ENCODE measurements around the gene NAP1L4. TPM values are rescaled to one million over a fixed set of nuclear protein-coding genes. Genes with fewer than 3 reads are reported as not detected.

NAP1L4 gene
- total RNA-seq, 2 experiments from 2014 or later = 287 to 300 TPM

DNA sequence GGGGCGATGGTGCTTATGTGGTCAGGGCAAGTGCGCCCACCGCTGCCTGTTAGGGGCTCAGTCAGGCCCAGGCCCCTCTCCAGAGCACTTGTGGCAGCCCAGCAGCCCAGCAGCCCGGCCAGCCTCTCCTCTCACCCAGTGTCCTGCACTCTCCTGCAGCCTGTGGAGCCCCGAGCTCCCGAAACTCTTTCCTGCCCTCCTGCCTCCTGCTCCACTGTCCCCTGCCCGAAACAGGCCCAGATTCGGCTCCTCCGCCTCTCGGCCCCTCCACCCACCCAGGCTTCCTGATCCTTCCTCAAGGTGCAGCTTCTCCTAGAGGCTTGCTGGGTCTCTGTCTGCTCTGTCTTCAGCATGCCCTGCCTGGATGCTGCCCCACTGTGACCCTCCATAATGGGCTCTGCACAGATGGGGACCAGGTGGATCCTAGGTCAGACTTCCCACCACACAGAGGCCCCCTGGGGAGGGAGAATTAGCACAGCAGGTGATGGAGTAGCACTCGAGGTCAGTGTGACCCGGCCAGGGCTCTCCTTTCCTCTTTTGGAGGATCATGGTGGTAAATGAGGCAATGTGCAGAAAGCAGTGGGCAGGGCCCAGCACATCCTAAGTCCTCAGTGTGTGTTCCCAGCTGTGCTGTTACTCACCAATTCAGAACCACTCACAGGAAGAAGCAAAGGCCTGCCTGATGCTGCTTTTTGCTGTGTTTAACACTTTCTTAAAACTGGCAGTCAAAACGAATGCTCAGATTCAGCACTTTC lies 18.6 kb upstream of the NAP1L4 start:
- no peaks in the 10 kb centered on the region for H3K27me3 Mint-ChIP-seq (ENCODE audit: low read depth)
- no peaks in the 10 kb centered on the region for H3K9me3 Mint-ChIP-seq (ENCODE audit: insufficient read depth)
- peaks cover 73% of the 10 kb centered on the region for H3K36me3 Mint-ChIP-seq (ENCODE audit: low read depth)
- CTCF ChIA-PET = interaction anchor here (1.1 to 1.3 kb wide), 2 partner anchors 11 to 35 kb away, joined by 4 to 5 read pairs; no protein-coding TSS in a partner anchor
- ATAC-seq (no peak), DNase-seq (no peak)
- H3K4me1 Mint-ChIP-seq (ENCODE audit: low read depth) = peaks cover 94% of the 10 kb centered on the region
- H3K4me3 Mint-ChIP-seq = no peak overlapping the region
- POLR2A ChIA-PET = interaction anchor here (8.6 kb wide), 1 partner anchor 20 kb away, joined by 168 read pairs; the partner anchor contains the start of gene NAP1L4
- H3K27ac Mint-ChIP-seq = peak overlapping the region; percentile 86

DNA sequence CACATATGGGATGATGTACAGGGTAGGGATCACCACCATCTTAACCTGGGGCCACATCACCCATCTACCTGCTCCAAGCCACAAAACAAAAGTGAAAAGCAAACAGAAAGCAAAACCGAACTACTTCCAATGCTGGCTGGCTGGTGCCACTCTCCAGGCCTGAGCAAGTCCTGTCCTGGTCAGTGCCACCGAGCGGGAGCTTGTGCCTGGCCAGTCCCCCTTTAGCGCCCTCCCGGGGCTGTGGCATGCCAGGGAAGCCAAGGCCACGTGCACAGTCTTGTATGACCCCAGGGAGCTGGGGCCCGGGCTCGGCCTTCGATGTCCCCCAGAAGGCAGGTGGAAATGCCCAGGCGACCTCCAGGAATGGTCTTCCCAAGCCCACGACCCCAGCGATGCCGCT lies 17.9 kb upstream of the NAP1L4 start:
- H3K4me3 Mint-ChIP-seq = no peak overlapping the region
- H3K27me3 Mint-ChIP-seq (ENCODE audit: low read depth) = no peaks in the 10 kb centered on the region
- H3K27ac Mint-ChIP-seq = peak overlapping the region; percentile 86
- DNase-seq (peak; percentile 36), ATAC-seq (no peak)
- no peaks in the 10 kb centered on the region for H3K9me3 Mint-ChIP-seq (ENCODE audit: insufficient read depth)
- peaks cover 72% of the 10 kb centered on the region for H3K36me3 Mint-ChIP-seq (ENCODE audit: low read depth)
- ChIA-PET CTCF (interaction anchor here (1.1 to 1.6 kb wide), 3 partner anchors 11 to 80 kb away, joined by 4 to 5 read pairs (median 4); no protein-coding TSS in a partner anchor), POLR2A (interaction anchor here (1.0 to 8.6 kb wide), 2 partner anchors 13 to 19 kb away, joined by 4 to 168 read pairs; partner anchors contain the start of gene NAP1L4)
- H3K4me1 Mint-ChIP-seq (ENCODE audit: low read depth) = peaks cover 93% of the 10 kb centered on the region

DNA sequence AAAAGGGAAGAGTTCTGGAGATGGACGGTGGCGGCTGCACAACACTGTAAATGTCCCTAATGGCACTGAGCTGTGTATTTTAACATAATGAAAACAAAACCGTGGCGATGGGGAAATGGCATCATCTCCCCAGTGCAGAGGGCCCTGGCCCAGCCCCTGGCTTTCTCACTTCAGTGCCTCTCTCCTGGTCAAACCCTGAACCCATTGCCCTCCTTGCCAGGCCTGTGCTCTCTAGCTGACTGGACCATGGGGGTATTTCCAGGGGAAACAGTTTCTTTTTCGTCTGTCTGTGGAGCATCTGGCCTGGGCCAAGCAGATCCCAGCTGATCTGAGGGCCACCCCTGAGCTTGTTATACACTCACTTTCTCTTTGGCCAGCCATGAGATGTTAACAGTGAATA lies 17.4 kb upstream of the NAP1L4 start:
- H3K4me3 Mint-ChIP-seq = no peak overlapping the region
- peak overlapping the region; percentile 86 for H3K27ac Mint-ChIP-seq
- H3K9me3 Mint-ChIP-seq (ENCODE audit: insufficient read depth) = no peaks in the 10 kb centered on the region
- no peaks in the 10 kb centered on the region for H3K27me3 Mint-ChIP-seq (ENCODE audit: low read depth)
- H3K4me1 Mint-ChIP-seq (ENCODE audit: low read depth) = peaks cover 88% of the 10 kb centered on the region
- ATAC-seq (no peak), DNase-seq (no peak)
- ChIA-PET CTCF (interaction anchor here (0.9 to 1.6 kb wide), 4 partner anchors 17 to 82 kb away, joined by 3 to 4 read pairs (median 4); partner anchors contain the start of gene NAP1L4), POLR2A (interaction anchor here (1.0 to 8.6 kb wide), 2 partner anchors 12 to 19 kb away, joined by 4 to 168 read pairs; partner anchors contain the start of gene NAP1L4)
- H3K36me3 Mint-ChIP-seq (ENCODE audit: low read depth) = peaks cover 71% of the 10 kb centered on the region

DNA sequence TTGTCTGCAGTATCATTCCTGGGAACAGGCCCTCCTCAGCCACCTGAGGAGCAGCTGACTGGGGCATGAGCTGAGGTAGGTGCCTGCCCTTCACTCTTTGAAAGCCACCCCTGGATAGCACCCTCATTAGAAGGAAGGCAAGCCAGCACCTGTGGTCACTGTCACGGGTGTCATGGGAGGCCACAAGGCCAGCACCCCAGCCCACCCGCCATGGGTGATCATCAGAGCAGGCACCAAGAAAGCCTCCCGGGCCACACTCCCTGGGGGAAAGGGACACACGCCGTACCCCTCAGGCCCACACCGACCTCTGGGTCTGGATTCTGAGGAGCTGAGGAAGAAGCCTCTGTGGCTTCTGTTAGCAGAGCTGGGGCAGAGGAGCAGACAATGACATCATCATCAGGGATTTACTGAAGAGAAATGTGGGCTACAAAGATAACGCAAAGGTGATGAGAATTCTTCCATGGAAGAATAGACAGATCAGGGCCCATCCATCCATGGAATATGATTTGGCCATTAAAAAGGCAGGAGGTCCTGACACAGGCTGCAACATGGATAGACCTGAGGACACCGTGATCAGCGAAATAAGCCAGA lies 16.7 kb upstream of the NAP1L4 start:
- CTCF ChIA-PET = interaction anchor here (0.9 to 1.6 kb wide), 4 partner anchors 17 to 83 kb away, joined by 3 to 4 read pairs (median 4); partner anchors contain the start of gene NAP1L4
- no peak for DNase-seq
- H3K36me3 Mint-ChIP-seq (ENCODE audit: low read depth) = peaks cover 73% of the 10 kb centered on the region
- H3K27me3 Mint-ChIP-seq (ENCODE audit: low read depth) = no peaks in the 10 kb centered on the region
- peak overlapping the region; percentile 86 for H3K27ac Mint-ChIP-seq
- POLR2A ChIA-PET = interaction anchor here (1.0 to 8.6 kb wide), 4 partner anchors 11 to 18 kb away, joined by 4 to 168 read pairs (median 30); partner anchors contain the start of gene NAP1L4
- no peaks in the 10 kb centered on the region for H3K9me3 Mint-ChIP-seq (ENCODE audit: insufficient read depth)
- no peak for ATAC-seq
- H3K4me1 Mint-ChIP-seq (ENCODE audit: low read depth) = peaks cover 88% of the 10 kb centered on the region
- no peak overlapping the region for H3K4me3 Mint-ChIP-seq

DNA sequence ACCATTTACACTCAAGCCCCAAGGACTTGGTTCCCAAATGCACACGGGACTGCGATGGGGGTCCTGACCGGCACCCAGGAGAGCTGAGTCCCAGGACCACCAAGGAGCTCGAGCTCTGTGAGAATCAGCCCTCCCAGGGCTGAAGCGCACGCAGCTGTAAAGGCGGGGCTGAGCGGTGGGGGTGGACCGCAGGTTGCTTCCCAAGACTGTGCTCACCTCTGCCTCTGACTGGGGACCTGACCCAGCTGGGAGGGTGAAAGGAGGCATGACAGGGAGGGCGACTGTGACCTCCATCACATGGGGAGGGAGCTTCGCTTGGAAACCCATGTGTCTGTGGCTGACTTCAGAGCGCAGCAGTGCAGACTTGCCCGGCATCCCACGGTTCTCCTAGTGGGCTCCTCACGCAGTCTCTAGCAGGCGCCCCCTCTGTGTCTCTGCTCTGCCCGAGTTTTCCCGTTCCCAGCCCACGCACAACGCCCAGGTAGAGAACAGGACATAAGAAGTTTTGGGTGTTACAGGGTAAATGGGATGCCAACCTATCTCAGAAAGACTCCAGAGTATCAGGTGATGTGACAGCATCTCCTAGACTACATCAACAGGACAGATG lies 15.4 kb upstream of the NAP1L4 start:
- DNase-seq = no peak
- ATAC-seq = peak; percentile 17
- peaks cover 81% of the 10 kb centered on the region for H3K36me3 Mint-ChIP-seq (ENCODE audit: low read depth)
- CTCF ChIA-PET = interaction anchor here (0.8 to 1.8 kb wide), 8 partner anchors 8 to 116 kb away, joined by 3 to 9 read pairs (median 6); partner anchors contain the start of gene NAP1L4
- H3K4me3 Mint-ChIP-seq = peak overlapping the region; percentile 82
- POLR2A ChIA-PET = interaction anchor here (0.7 to 2.9 kb wide), 10 partner anchors 8 to 61 kb away, joined by 3 to 56 read pairs (median 5); partner anchors contain the start of genes CARS1 and NAP1L4
- no peaks in the 10 kb centered on the region for H3K27me3 Mint-ChIP-seq (ENCODE audit: low read depth)
- no peaks in the 10 kb centered on the region for H3K9me3 Mint-ChIP-seq (ENCODE audit: insufficient read depth)
- H3K4me1 Mint-ChIP-seq (ENCODE audit: low read depth) = peaks cover 82% of the 10 kb centered on the region
- H3K27ac Mint-ChIP-seq = peak overlapping the region; percentile 86

DNA sequence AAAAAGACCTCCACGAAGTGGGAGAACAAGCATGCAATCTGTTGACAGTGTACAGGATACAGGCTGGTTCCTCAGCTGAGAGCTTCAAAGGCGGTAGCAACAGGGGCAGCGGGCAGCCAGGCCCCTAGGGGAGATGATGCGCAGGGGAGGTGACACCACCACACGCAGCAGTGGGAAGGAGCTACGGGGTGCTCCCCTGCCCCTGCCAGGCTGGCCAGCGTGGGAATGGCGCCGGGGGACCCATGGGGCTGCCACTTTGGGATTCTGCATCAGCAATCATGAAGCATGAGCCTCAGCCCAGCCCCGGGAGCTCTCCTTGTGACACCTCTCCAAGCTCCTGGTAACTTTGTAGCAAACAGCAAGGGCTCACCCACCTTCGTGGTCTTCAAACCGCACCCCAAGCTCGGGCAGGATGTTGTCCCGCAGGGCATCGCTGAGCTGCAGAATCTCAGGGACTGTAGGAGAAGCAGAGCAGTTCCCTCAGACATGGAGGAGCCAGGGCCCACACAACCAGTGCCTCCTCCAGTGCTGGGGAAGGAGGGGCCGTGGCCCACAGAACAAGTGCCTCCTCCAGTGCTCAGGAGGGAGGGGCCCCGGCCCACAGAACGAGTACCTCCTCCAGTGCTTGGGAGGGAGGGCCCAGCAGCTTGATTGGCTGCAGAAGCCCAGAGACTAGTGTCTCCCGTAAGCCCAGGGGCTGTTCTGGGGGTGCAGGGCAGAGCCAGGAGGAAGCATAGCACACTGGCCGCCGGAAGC lies 14.6 kb upstream of the NAP1L4 start:
- POLR2A ChIA-PET = interaction anchor here (0.7 to 2.9 kb wide), 8 partner anchors 9 to 51 kb away, joined by 3 to 56 read pairs (median 6); partner anchors contain the start of genes CARS1 and NAP1L4

DNA sequence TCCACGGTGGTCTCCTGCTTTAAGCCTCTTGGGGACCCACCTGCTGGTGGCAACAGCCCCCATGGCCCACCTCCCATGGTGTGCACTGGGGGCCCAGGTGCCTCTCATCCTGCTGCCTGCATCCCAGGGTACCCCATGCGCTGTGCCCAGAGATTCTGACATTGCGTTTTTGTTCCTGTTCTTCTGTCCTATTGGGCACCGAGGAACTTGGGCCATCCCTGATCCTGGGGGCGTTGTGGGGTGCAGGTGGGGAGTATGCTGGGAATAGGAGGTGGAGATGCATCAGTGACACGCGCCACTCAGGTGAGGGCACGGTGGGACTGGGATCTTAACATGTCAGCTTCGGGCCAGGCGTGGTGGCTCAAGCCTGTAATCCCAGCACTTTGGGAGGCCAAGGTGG lies 12.4 kb upstream of the NAP1L4 start:
- CTCF ChIA-PET = interaction anchor here (1.8 kb wide), 1 partner anchor 10 kb away, joined by 5 read pairs; no protein-coding TSS in a partner anchor
- POLR2A ChIA-PET = interaction anchor here (0.8 to 2.5 kb wide), 4 partner anchors 9 to 15 kb away, joined by 4 to 13 read pairs (median 4); partner anchors contain the start of gene NAP1L4
- H3K4me1 Mint-ChIP-seq (ENCODE audit: low read depth) = peaks cover 52% of the 10 kb centered on the region
- H3K36me3 Mint-ChIP-seq (ENCODE audit: low read depth) = peaks cover 81% of the 10 kb centered on the region
- ATAC-seq (no peak), DNase-seq (no peak)
- H3K4me3 Mint-ChIP-seq = no peak overlapping the region
- peak overlapping the region; percentile 39 for H3K27ac Mint-ChIP-seq
- no peaks in the 10 kb centered on the region for H3K27me3 Mint-ChIP-seq (ENCODE audit: low read depth)
- no peaks in the 10 kb centered on the region for H3K9me3 Mint-ChIP-seq (ENCODE audit: insufficient read depth)

More for the DNA sequence above, 14.6 kb upstream of the NAP1L4 start:
- ATAC-seq (peak; percentile 97), DNase-seq (peak; percentile 89)
- CTCF ChIA-PET = interaction anchor here (0.7 to 1.8 kb wide), 9 partner anchors 9 to 115 kb away, joined by 3 to 9 read pairs (median 5); partner anchors contain the start of gene NAP1L4
- H3K4me3 Mint-ChIP-seq = peak overlapping the region; percentile 82
- peak overlapping the region; percentile 86 for H3K27ac Mint-ChIP-seq
- no peaks in the 10 kb centered on the region for H3K9me3 Mint-ChIP-seq (ENCODE audit: insufficient read depth)
- H3K27me3 Mint-ChIP-seq (ENCODE audit: low read depth) = no peaks in the 10 kb centered on the region
- peaks cover 81% of the 10 kb centered on the region for H3K36me3 Mint-ChIP-seq (ENCODE audit: low read depth)
- peaks cover 74% of the 10 kb centered on the region for H3K4me1 Mint-ChIP-seq (ENCODE audit: low read depth)

DNA sequence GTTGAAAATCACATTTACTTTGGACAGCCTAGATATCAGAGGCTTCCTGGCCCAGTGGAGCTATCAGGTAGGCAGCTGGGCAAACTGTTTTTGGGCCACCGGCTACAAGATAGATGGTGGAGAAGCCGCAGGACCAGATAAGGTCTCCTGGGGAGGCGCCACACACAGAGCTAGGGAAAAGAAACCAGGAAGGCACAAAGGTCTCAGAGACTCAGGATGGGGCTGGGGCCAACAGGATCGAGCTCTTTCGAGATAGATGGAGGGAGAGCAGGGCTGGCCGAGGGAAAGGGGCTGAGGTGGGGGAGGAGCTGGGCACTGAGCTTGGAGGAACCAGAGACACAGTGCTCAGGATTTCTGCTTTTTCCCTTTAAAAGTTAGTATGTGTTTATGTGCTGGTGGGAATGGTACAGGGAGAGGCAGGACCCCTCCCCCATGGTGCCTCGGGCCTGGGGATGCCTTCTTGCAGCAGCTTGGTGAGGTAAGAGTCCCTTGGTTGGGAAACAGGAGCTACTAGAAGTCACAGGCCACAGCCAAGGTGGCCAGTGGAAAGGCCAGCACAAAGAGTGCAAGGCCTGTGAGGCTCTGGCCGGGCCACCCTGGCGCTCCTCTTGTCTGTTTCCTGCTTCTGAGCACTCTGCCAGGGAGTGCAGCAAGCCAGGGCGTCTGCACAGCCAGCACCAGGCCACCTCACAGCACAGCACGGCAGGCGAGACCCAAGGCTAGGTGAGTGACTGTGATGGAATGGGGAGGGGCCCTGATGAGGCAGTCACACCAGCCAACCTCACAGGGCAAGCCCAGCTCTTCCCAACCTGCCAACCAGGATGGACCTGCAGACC lies 11.5 kb upstream of the NAP1L4 start:
- CTCF ChIA-PET = interaction anchor here (1.1 to 1.8 kb wide), 2 partner anchors 10 to 17 kb away, joined by 4 to 5 read pairs; no protein-coding TSS in a partner anchor
- H3K4me1 Mint-ChIP-seq (ENCODE audit: low read depth) = peaks cover 44% of the 10 kb centered on the region
- H3K27me3 Mint-ChIP-seq (ENCODE audit: low read depth) = no peaks in the 10 kb centered on the region
- DNase-seq (no peak), ATAC-seq (no peak)
- H3K27ac Mint-ChIP-seq = peak overlapping the region; percentile 63
- H3K4me3 Mint-ChIP-seq = no peak overlapping the region
- POLR2A ChIA-PET = interaction anchor here (0.8 to 2.5 kb wide), 4 partner anchors 9 to 14 kb away, joined by 4 to 13 read pairs (median 4); partner anchors contain the start of gene NAP1L4
- peaks cover 77% of the 10 kb centered on the region for H3K36me3 Mint-ChIP-seq (ENCODE audit: low read depth)
- H3K9me3 Mint-ChIP-seq (ENCODE audit: insufficient read depth) = no peaks in the 10 kb centered on the region

DNA sequence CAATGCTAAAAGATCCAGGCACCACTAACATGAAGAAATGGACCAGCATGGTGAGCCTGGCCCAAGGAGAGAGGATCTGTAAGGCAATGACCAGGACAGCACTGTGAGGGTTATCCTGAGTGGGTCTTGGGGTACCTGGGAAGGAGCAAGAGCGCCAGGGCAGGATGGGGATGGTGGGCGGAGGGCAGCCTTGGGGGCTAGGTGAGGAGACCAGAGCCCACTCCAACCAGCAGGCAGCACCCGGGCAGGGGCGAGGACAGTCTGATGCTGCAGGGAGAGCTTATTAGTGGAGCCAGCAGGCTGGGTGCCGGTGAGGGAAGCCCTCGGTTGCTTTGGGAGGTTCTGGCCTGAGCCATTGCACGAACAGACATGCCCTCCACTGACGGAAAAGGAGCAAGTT lies 10.7 kb upstream of the NAP1L4 start:
- Mint-ChIP-seq H3K4me3 (no peak overlapping the region), H3K27me3 (ENCODE audit: low read depth) (no peaks in the 10 kb centered on the region), H3K27ac (peak overlapping the region; percentile 57), H3K4me1 (ENCODE audit: low read depth) (peaks cover 37% of the 10 kb centered on the region), H3K9me3 (ENCODE audit: insufficient read depth) (no peaks in the 10 kb centered on the region), H3K36me3 (ENCODE audit: low read depth) (peaks cover 73% of the 10 kb centered on the region)
- CTCF ChIA-PET = interaction anchor here (1.1 to 1.8 kb wide), 2 partner anchors 11 to 18 kb away, joined by 4 to 5 read pairs; no protein-coding TSS in a partner anchor
- ATAC-seq (no peak), DNase-seq (no peak)
- POLR2A ChIA-PET = interaction anchor here (1.5 kb wide), 1 partner anchor 11 kb away, joined by 4 read pairs; no protein-coding TSS in a partner anchor

DNA sequence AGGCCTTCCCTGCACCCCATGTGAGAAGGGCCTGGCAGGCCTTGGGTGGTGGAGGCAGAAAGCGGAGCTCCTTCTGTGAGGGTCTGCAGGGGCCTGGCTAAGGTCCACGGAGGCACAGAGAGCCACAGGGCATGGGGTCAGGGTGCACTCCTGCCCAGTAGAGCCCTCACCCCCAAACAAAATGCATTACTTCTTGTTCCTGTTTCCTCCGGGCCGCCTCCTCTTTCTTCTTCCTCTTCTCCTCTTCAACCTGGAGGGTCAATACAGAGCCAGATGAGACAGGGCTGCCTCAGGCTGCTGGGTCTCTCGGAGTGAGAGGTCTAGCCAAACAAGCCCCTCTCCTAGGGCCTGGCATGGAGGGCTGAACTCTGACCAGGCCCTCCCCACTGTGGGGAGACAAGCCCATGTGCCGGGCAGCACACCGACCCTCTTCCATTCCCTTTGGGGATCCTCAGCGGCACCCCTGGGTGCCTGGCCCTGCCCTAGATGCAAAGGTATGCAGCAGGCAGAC lies 10.3 kb upstream of the NAP1L4 start:
- Mint-ChIP-seq H3K36me3 (ENCODE audit: low read depth) (peaks cover 69% of the 10 kb centered on the region), H3K4me3 (no peak overlapping the region), H3K4me1 (ENCODE audit: low read depth) (peaks cover 32% of the 10 kb centered on the region), H3K9me3 (ENCODE audit: insufficient read depth) (no peaks in the 10 kb centered on the region), H3K27me3 (ENCODE audit: low read depth) (no peaks in the 10 kb centered on the region), H3K27ac (peak overlapping the region; percentile 57)
- ATAC-seq = no peak
- no peak for DNase-seq
- POLR2A ChIA-PET = interaction anchor here (1.0 kb wide), 1 partner anchor 12 kb away, joined by 4 read pairs; no protein-coding TSS in a partner anchor
- CTCF ChIA-PET = no interaction called here

Measured in activated CD8-positive, alpha-beta T cell treated with anti-CD3 and anti-CD28 coated beads, Interleukin-2, amount 10 ng/mL, durations not matched to agents 7 days and 5 days (primary cell).